GM10847 (cell line): ENCODE measurements around the gene IL1RN.

Source experiments
- POLR2A ChIP-seq: IDR thresholded peaks from 2 replicates; pipeline ENCODE4 v1.6.1; 2011; ENCODE audit not compliant: insufficient read length; ENCODE audit errors: extremely low read depth

IL1RN gene

GRCh38 chr2:113093613-113093977 lies 33.8 kb upstream of the IL1RN start:
- no peak for TF ChIP-seq POLR2A

GRCh38 chr2:113098041-113098440 lies 29.4 kb upstream of the IL1RN start:
- no peak for TF ChIP-seq POLR2A

- no peak for TF ChIP-seq POLR2A
These were observed 28.9 kb upstream of the IL1RN start for GRCh38 chr2:113098532-113098931.

GRCh38 chr2:113102133-113102532 lies 25.3 kb upstream of the IL1RN start:
- TF ChIP-seq POLR2A = no peak

GRCh38 chr2:113103277-113103676 lies 24.1 kb upstream of the IL1RN start:
- TF ChIP-seq POLR2A = no peak

- no peak for TF ChIP-seq POLR2A
These were observed 23.3 kb upstream of the IL1RN start for GRCh38 chr2:113104054-113104611.

GRCh38 chr2:113105047-113105785 lies 22.2 kb upstream of the IL1RN start:
- no peak for TF ChIP-seq POLR2A

- TF ChIP-seq POLR2A = no peak
These were observed 16.3 kb upstream of the IL1RN start for GRCh38 chr2:113111121-113111520.

- no peak for TF ChIP-seq POLR2A
These were observed 15.5 kb upstream of the IL1RN start for GRCh38 chr2:113111823-113112287.

- no peak for TF ChIP-seq POLR2A
These were observed 15.0 kb upstream of the IL1RN start for GRCh38 chr2:113112441-113112840.

GRCh38 chr2:113112871-113113270 lies 14.5 kb upstream of the IL1RN start:
- TF ChIP-seq POLR2A = no peak

GRCh38 chr2:113113807-113114206 lies 13.6 kb upstream of the IL1RN start:
- no peak for TF ChIP-seq POLR2A

- no peak for TF ChIP-seq POLR2A
These were observed 13.0 kb upstream of the IL1RN start for GRCh38 chr2:113114224-113114945.

GRCh38 chr2:113114996-113115395 lies 12.4 kb upstream of the IL1RN start:
- TF ChIP-seq POLR2A = no peak

GRCh38 chr2:113116100-113116958 lies 11.1 kb upstream of the IL1RN start:
- no peak for TF ChIP-seq POLR2A

GRCh38 chr2:113117541-113118262 lies 9.7 kb upstream of the IL1RN start:
- TF ChIP-seq POLR2A = no peak
